ENCODE measurements around the gene DDC.

DDC gene

DNA sequence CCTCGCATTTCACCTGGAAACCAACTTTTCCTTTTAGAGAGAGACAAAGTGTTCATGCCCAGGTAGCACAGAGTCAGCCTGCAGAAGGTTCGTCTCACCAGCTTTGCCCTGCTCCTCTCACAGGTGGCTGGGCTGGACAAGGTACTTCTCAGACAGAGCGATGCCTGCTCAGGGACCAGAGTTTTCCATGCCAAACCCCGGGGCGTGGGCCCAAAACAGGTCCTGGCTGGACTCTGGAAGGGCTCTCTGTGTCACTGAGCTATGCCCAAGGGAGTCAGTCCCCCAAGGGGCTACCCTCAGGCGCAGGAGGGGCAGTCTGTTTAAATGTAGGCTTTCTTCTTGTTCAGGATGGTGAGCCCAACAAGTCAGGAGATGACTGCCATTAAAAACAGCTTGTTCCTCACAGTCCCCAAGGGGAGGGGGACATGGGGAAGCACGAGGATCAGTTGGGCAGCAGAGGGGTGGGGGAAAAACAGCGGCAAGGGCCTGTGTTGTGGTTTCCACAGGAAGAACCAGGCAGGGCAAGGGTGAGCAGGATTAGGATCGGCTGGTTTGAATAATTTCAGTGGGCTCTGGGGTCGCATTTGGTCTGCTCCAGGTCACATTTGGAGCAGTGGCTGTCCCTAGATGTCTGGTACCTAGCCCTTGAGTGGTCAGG, 59.5 kb downstream of the DDC start:
- TF ChIP-seq, protein P1, sequence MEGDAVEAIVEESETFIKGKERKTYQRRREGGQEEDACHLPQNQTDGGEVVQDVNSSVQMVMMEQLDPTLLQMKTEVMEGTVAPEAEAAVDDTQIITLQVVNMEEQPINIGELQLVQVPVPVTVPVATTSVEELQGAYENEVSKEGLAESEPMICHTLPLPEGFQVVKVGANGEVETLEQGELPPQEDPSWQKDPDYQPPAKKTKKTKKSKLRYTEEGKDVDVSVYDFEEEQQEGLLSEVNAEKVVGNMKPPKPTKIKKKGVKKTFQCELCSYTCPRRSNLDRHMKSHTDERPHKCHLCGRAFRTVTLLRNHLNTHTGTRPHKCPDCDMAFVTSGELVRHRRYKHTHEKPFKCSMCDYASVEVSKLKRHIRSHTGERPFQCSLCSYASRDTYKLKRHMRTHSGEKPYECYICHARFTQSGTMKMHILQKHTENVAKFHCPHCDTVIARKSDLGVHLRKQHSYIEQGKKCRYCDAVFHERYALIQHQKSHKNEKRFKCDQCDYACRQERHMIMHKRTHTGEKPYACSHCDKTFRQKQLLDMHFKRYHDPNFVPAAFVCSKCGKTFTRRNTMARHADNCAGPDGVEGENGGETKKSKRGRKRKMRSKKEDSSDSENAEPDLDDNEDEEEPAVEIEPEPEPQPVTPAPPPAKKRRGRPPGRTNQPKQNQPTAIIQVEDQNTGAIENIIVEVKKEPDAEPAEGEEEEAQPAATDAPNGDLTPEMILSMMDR (IDR thresholded peaks at IDR 0.05; ENCODE audit: control insufficient read depth, insufficient read depth, low read depth, low read length, missing control alignments): no peak
- no peak for DNase-seq (ENCODE audit: low read depth)
- no peak overlapping the region for H3K4me3 ChIP-seq (ENCODE audit: control insufficient read depth, low read depth, low read length)

DNA sequence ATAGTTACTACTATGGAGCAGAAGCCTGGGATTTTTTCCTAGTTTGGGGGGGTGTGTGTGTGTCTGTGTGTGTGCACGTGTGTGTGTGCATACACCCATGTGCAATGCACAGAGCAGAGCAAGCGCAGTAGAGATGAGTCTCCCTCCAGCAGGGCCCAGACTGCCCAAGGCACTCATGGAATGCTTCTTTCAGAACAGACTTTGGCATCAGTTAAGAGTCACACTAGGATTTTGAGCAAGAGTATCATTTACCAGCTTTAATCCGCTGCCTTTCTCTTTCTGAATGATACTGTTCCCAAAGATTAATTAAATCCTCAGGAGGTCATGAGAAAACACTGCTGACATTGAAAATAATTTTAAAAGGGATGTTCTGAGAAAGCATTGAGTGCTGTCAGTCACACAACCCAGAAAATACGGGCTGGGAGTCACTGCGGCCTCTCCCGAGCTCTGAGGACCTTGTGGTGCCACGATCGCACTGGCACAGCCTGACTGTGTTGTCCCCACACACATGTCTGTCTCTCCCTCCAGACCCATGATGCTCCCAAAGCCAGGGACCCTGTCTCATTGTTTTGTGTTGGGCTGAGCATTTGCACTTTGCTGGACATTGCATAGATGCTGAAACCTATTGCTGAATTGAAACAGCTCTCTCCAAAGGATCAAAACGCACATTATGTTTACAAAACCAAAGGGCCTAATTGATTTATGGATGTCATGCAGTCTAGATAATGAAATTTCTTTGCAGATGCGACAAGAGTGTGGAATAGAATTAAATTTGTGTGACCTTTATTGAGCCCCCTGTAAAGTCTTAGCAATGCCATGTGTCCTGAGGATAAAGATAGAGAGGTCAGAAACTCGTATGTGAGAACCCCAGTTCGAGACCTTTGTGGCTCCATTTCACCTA, 60.3 kb downstream of the DDC start:
- H3K4me3 ChIP-seq (ENCODE audit: control insufficient read depth, low read depth, low read length): no peak overlapping the region
- no peak for DNase-seq (ENCODE audit: low read depth)
- TF ChIP-seq, protein P1 (IDR thresholded peaks at IDR 0.05; ENCODE audit: control insufficient read depth, insufficient read depth, low read depth, low read length, missing control alignments): no peak

DNA sequence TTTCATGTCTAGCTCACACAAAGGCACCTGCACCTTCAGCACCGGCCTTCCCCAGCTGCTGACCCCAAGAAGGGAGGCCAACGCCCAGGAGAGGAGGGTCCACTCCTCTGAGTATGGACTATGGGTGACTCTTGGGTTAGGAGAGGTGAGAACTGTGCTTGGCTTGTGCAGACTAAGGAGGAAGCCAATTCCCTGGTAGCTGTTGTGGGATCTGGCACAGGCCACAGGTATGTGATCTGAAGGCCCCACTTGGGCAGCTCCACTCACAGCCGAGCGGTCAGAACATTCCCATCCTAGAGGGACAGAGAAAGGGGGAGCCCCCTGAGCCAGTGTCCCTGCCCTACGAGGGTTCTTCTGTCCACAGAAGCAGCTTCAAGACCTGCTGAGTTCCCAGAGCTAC, 62.3 kb downstream of the DDC start:
- H3K4me3 ChIP-seq (ENCODE audit: control insufficient read depth, low read depth, low read length): no peak overlapping the region
- DNase-seq (ENCODE audit: low read depth): no peak
- TF ChIP-seq, protein P1 (IDR thresholded peaks at IDR 0.05; ENCODE audit: control insufficient read depth, insufficient read depth, low read depth, low read length, missing control alignments): no peak

- peak; percentile 62 for DNase-seq (ENCODE audit: low read depth)
- TF ChIP-seq, protein P1 (IDR thresholded peaks at IDR 0.05; ENCODE audit: control insufficient read depth, insufficient read depth, low read depth, low read length, missing control alignments): no peak
- H3K4me3 ChIP-seq (ENCODE audit: control insufficient read depth, low read depth, low read length): no peak overlapping the region
Observed at GRCh38 chr7:50502001-50502684, 63.1 kb downstream of the DDC start.

- no peak for DNase-seq (ENCODE audit: low read depth)
- TF ChIP-seq, protein P1 (IDR thresholded peaks at IDR 0.05; ENCODE audit: control insufficient read depth, insufficient read depth, low read depth, low read length, missing control alignments): no peak
- H3K4me3 ChIP-seq (ENCODE audit: control insufficient read depth, low read depth, low read length): no peak overlapping the region
Observed at GRCh38 chr7:50499092-50499491, 66.1 kb downstream of the DDC start.

DNA sequence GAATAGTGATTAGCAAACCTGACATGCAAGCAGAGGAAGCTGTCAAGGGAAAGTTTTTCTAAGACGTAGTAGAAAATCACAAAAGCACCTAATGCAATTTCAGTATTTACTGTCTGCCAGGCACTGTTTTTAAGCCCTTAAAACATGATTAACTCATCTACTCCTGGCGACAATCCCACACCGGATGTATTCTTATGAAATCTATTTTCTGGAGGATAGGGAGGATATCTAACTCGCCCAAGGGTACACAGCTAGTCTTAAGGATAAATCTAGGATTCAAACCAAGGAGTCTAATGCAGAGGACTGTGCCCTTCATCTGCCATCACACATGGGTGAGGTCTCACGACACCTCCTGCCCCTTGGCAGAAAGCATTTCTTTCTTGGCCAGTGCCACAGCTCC, 67.2 kb downstream of the DDC start:
- no peak overlapping the region for H3K4me3 ChIP-seq (ENCODE audit: control insufficient read depth, low read depth, low read length)
- TF ChIP-seq, protein P1 (IDR thresholded peaks at IDR 0.05; ENCODE audit: control insufficient read depth, insufficient read depth, low read depth, low read length, missing control alignments): no peak

More for the DNA sequence above, 67.2 kb downstream of the DDC start:
- DNase-seq (ENCODE audit: low read depth): peak; percentile 10
